ENCODE results near the gene SLC1A4.
A peak's percentile ranks its signal among the peaks of the same experiment; 100 is the strongest.

SLC1A4 gene

GRCh38 chr2:65017335-65017734 is 28.1 kb downstream of the SLC1A4 start:
- peak; percentile 65 to 87 for DNase-seq (ENCODE audit: low read depth in 1 of 2, low spot score in 1 of 2)
- no peak overlapping the region for H3K4me3 ChIP-seq (replicated peaks; ENCODE audit: insufficient read depth, low read length)
- TF ChIP-seq SPI1 (IDR thresholded peaks at IDR 0.05; ENCODE audit: borderline replicate concordance, low read depth) = peak; percentile 93
- TF ChIP-seq POLR2AphosphoS5 (IDR thresholded peaks at IDR 0.05; ENCODE audit: low read depth) = no peak
- TF ChIP-seq CTCF (IDR thresholded peaks at IDR 0.05; ENCODE audit: insufficient read depth, low read length) = peak; percentile 66
- no peak for TF ChIP-seq REST (IDR thresholded peaks at IDR 0.05; ENCODE audit: insufficient replicate concordance, low read depth)
- peak; percentile 57 for TF ChIP-seq GABPA (IDR thresholded peaks at IDR 0.05; ENCODE audit: low read depth)
- H3K27me3 ChIP-seq (ENCODE audit: insufficient read depth, poor library complexity, severe bottlenecking) = no peaks in the 10 kb centered on the region
- H3K27ac ChIP-seq (replicated peaks) = peak overlapping the region; percentile 64

GRCh38 chr2:65018141-65018582 is 29.0 kb downstream of the SLC1A4 start:
- peak; percentile 82 to 92 for DNase-seq (ENCODE audit: low read depth in 1 of 2, low spot score in 1 of 2)
- peak overlapping the region; percentile 64 for H3K27ac ChIP-seq (replicated peaks)
- H3K27me3 ChIP-seq (ENCODE audit: insufficient read depth, poor library complexity, severe bottlenecking) = no peaks in the 10 kb centered on the region
- TF ChIP-seq CTCF (IDR thresholded peaks at IDR 0.05; ENCODE audit: insufficient read depth, low read length) (no peak), GABPA (IDR thresholded peaks at IDR 0.05; ENCODE audit: low read depth) (no peak), SPI1 (IDR thresholded peaks at IDR 0.05; ENCODE audit: borderline replicate concordance, low read depth) (no peak), REST (IDR thresholded peaks at IDR 0.05; ENCODE audit: insufficient replicate concordance, low read depth) (peak; percentile 31), POLR2AphosphoS5 (IDR thresholded peaks at IDR 0.05; ENCODE audit: low read depth) (peak; percentile 74)
- no peak overlapping the region for H3K4me3 ChIP-seq (replicated peaks; ENCODE audit: insufficient read depth, low read length)

- Histone ChIP-seq H3K27ac (replicated peaks) (no peak overlapping the region; the same call in 1 of the 2 replicates), H3K4me3 (replicated peaks; ENCODE audit: insufficient read depth, low read length) (no peak overlapping the region), H3K27me3 (ENCODE audit: insufficient read depth, poor library complexity, severe bottlenecking) (no peaks in the 10 kb centered on the region)
- no peak for TF ChIP-seq POLR2AphosphoS5 (IDR thresholded peaks at IDR 0.05; ENCODE audit: low read depth)
- no peak for TF ChIP-seq CTCF (IDR thresholded peaks at IDR 0.05; ENCODE audit: insufficient read depth, low read length)
- no peak for TF ChIP-seq GABPA (IDR thresholded peaks at IDR 0.05; ENCODE audit: low read depth)
- TF ChIP-seq SPI1 (IDR thresholded peaks at IDR 0.05; ENCODE audit: borderline replicate concordance, low read depth) = no peak
- TF ChIP-seq REST (IDR thresholded peaks at IDR 0.05; ENCODE audit: insufficient replicate concordance, low read depth) = no peak
- DNase-seq (ENCODE audit: low read depth in 1 of 2, low spot score in 1 of 2) = no peak
Measured at GRCh38 chr2:65019010-65019409, 29.8 kb downstream of the SLC1A4 start.
